K562 (cell line): Measurements from ENCODE around the gene GOLT1A. TPM values are rescaled to one million over a fixed set of nuclear protein-coding genes. Genes with fewer than 3 reads are reported as not detected.

ENCODE experiments used
- ATAC-seq: fragments of 200-7000 bp; cut with Tn5 transposase; 3 replicates; pipeline ENCODE4 v1.9.1; 2020; ENCODE audit warnings: moderate library complexity
- BruUV-seq: library from RNA; stranded (reverse); fragments of 400-500 nt; replicated peaks from 2 replicates; lab custom pipeline; 2021; lab: Mats Ljungman, UMichigan
- CTCF ChIA-PET: fragments of 300-600 bp; formaldehyde crosslinking; extraction: SDS; loops from one replicate; lab custom pipeline; 2021; ENCODE audit warnings: low intra/inter-chr PET ratio; lab: Yijun Ruan, JAX
- POLR2A ChIA-PET: fragments of 300-600, 350-650 bp; sonication (Branson Sonifier 250); formaldehyde crosslinking; extraction: SDS; loops from one replicate; lab custom pipeline; 2021; ENCODE audit warnings: antibody characterized with exemption, inconsistent platforms; lab: Yijun Ruan, JAX
- DNase-seq, 4 experiments: peaks; one replicate each; pipeline versions ENCODE4 v3.0.0 to v3.0.0-alpha.2; 2011 to 2018; ENCODE audit warnings: low spot score in 3 of 4, mixed read lengths in 3 of 4; ENCODE audit errors: extremely low read depth in 1 of 4
- FAIRE-seq: peaks from 2 replicates; lab custom pipeline; 2011; peaks lifted over from hg19 to GRCh38; lab: Jason Lieb, UNC
- H2AFZ ChIP-seq: 2 replicates; pipeline ENCODE4 v1.6.0; 2011; ENCODE audit warnings: low read depth, low read length, control low read depth, inconsistent platforms
- H3K27ac ChIP-seq: fragments of 200-600 bp; 3 replicates; pipeline ENCODE4 v1.8.0; 2011; ENCODE audit warnings: low read depth, mild to moderate bottlenecking, control low read depth, inconsistent platforms, low read length, moderate library complexity, mixed read lengths; ENCODE audit errors: extremely low read depth
- H3K27me3 ChIP-seq, 2 experiments: fragments of 300-600 bp in 1 of 2; 2 replicates in 1 of 2; 3 replicates in 1 of 2; pipeline versions ENCODE4 v1.6.0 to v1.8.0; 2011; ENCODE audit warnings: inconsistent platforms in 2 of 2, low read length in 2 of 2, mild to moderate bottlenecking in 1 of 2, mixed read lengths in 1 of 2, moderate library complexity in 1 of 2; ENCODE audit not compliant: control insufficient read depth in 2 of 2, insufficient read depth in 2 of 2
- H3K36me3 ChIP-seq: fragments of 300-600 bp; 3 replicates; pipeline ENCODE4 v1.8.0; 2011; ENCODE audit warnings: mild to moderate bottlenecking, low read length, inconsistent platforms; ENCODE audit not compliant: control insufficient read depth, insufficient read depth
- H3K4me1 ChIP-seq, 2 experiments: fragments of 200-600 bp in 1 of 2; replicated peaks in 1 of 2; 2 replicates in 1 of 2; 3 replicates in 1 of 2; pipeline versions ENCODE4 v1.5.1 to v1.8.0; 2011; ENCODE audit warnings: inconsistent platforms in 2 of 2, low read length in 2 of 2, mild to moderate bottlenecking in 1 of 2, mixed read lengths in 1 of 2, moderate library complexity in 1 of 2; ENCODE audit not compliant: control insufficient read depth in 2 of 2, insufficient read depth in 2 of 2
- H3K4me2 ChIP-seq: 2 replicates; pipeline ENCODE4 v1.6.1; 2011; ENCODE audit warnings: low read length, control low read depth, inconsistent platforms, mixed read lengths; ENCODE audit not compliant: insufficient read depth
- H3K4me3 ChIP-seq: fragments of 200-600 bp; sonication (generic), shearing (Covaris generic); 2 replicates; pipeline ENCODE4 v1.5.1; 2016; ENCODE audit warnings: control low read depth, inconsistent platforms
- H3K79me2 ChIP-seq: fragments of 200-600 bp; 3 replicates; pipeline ENCODE4 v1.8.0; 2011; ENCODE audit warnings: low read length, inconsistent platforms; ENCODE audit not compliant: control insufficient read depth, insufficient read depth
- H3K9ac ChIP-seq, 2 experiments: 2 replicates each; pipeline versions ENCODE4 v1.6.0 to v1.6.1; 2011; ENCODE audit warnings: low read depth in 2 of 2, low read length in 2 of 2, control low read depth in 1 of 2, inconsistent platforms in 1 of 2, mild to moderate bottlenecking in 1 of 2, mixed read lengths in 1 of 2; ENCODE audit not compliant: insufficient read depth in 1 of 2
- H3K9me1 ChIP-seq: one replicate; pipeline ENCODE4 v1.6.0; 2011; ENCODE audit warnings: inconsistent platforms, mild to moderate bottlenecking, low read length, moderate library complexity; ENCODE audit not compliant: control insufficient read depth, insufficient read depth
- H3K9me3 ChIP-seq: replicated peaks from 2 replicates; pipeline ENCODE4 v1.5.1; 2011; ENCODE audit warnings: low read depth, low read length, inconsistent platforms; ENCODE audit not compliant: control insufficient read depth, insufficient read depth
- H4K20me1 ChIP-seq: replicated peaks from 2 replicates; pipeline ENCODE4 v1.6.1; 2011; ENCODE audit warnings: low read length, inconsistent platforms, mixed read lengths; ENCODE audit not compliant: control insufficient read depth, insufficient read depth
- ADNP ChIP-seq: fragments of 200-800 bp; sonication (Bioruptor generic); IDR thresholded peaks from 2 replicates; pipeline ENCODE4 v1.6.1; 2016; ENCODE audit warnings: missing genetic modification characterization, missing compliant biosample characterization
- BHLHE40 ChIP-seq: IDR thresholded peaks from 2 replicates; pipeline ENCODE4 v1.6.1; 2011; ENCODE audit warnings: low read length, improper control_type of control experiment
- ETV6 ChIP-seq, 3 experiments: fragments of 150-350 bp in 1 of 3; sonication (generic) in 1 of 3; formaldehyde crosslinking in 1 of 3; IDR thresholded peaks; 2 replicates each; pipeline versions ENCODE4 v1.6.1 to v1.8.0; 2014 to 2022; ENCODE audit warnings: borderline replicate concordance in 2 of 3, low read depth in 2 of 3, antibody characterized with exemption in 1 of 3, low read length in 1 of 3, mild to moderate bottlenecking in 1 of 3, missing genetic modification reagents in 1 of 3
- NCOA6 ChIP-seq: fragments of 450-650 bp; IDR thresholded peaks from 2 replicates; pipeline ENCODE4 v1.6.1; 2017; ENCODE audit warnings: mild to moderate bottlenecking
- OTX1 ChIP-seq: fragments of 450-650 bp; formaldehyde crosslinking; IDR thresholded peaks from 2 replicates; pipeline ENCODE4 v1.4.0; 2022; ENCODE audit warnings: mild to moderate bottlenecking
- PRMT5 ChIP-seq: sonication (generic); formaldehyde crosslinking; IDR thresholded peaks from 2 replicates; pipeline ENCODE4 v1.5.0; 2020; ENCODE audit warnings: missing genetic modification reagents
- TAF1 ChIP-seq: IDR thresholded peaks from 2 replicates; pipeline ENCODE4 v1.6.1; 2011; ENCODE audit warnings: mild to moderate bottlenecking, low read length, moderate library complexity; ENCODE audit not compliant: insufficient read depth, control insufficient read depth, severe bottlenecking; ENCODE audit errors: extremely low read depth
- ZFPM2 ChIP-seq: fragments of 250-450 bp; sonication (Bioruptor Pico); IDR thresholded peaks from 2 replicates; pipeline ENCODE4 v1.5.1; 2022; ENCODE audit warnings: mild to moderate bottlenecking
- ZNF212 ChIP-seq: fragments of 450-650 bp; formaldehyde crosslinking; IDR thresholded peaks from 2 replicates; pipeline ENCODE4 v1.4.0; 2020; ENCODE audit warnings: mild to moderate bottlenecking
- ZNF277 ChIP-seq: fragments of 250-450 bp; sonication (Bioruptor Pico); IDR thresholded peaks from 2 replicates; pipeline ENCODE4 v1.8.0; 2022; ENCODE audit warnings: inconsistent platforms, mild to moderate bottlenecking, moderate library complexity, borderline replicate concordance
- ZNF282 ChIP-seq: sonication (generic); formaldehyde crosslinking; IDR thresholded peaks from 2 replicates; pipeline ENCODE4 v1.8.1; 2023; ENCODE audit warnings: missing genetic modification reagents
- ZNF589 ChIP-seq: fragments of 200-800 bp; sonication (Bioruptor generic); IDR thresholded peaks from 2 replicates; pipeline ENCODE4 v1.6.1; 2016; ENCODE audit warnings: low read depth, missing genetic modification characterization, missing compliant biosample characterization
- WGBS: fragments of 100-300 bp; shearing (Covaris generic); methylation state at CpG from one replicate; pipeline ENCODE4 v1.1.6; 2016; ENCODE audit warnings: low coverage, mixed read lengths; ENCODE audit not compliant: insufficient coverage; ENCODE audit errors: missing lambda C conversion rate; 5-methylcytosine and 5-hydroxymethylcytosine counted together
- in situ Hi-C: fragments of 300-500 bp; cut with MboI; formaldehyde crosslinking; loops from 4 replicates; pipeline ENCODE4 v1.15.0; 2018; ENCODE audit warnings: inconsistent platforms, mixed read lengths
- intact Hi-C: fragments of 100-400 bp; cut with micrococcal nuclease; formaldehyde crosslinking; loops from 2 replicates; pipeline ENCODE4 v1.14.2; 2022
- polyA plus RNA-seq, 8 experiments: library from polyadenylated mRNA; depleted of rRNA in 4 of 8; stranded (reverse) in 5 of 8; unstranded in 3 of 8; fragments of >200 nt; fragmentation: Nextera tagmentation in 2 of 8; fragmentation: Illumina TruSeq in 1 of 8; extraction: Ambion mirVana in 2 of 8; extraction: Trizol in 1 of 8; gene quantifications; 2 replicates each; pipeline versions ENCODE4 v1.2.1 to v1.2.3, GENCODE V29; 2011 to 2014; ENCODE audit warnings: inconsistent platforms in 1 of 8, missing spikeins in 1 of 8
- total RNA-seq, 7 experiments: library from RNA; depleted of rRNA in 6 of 7; stranded (reverse); fragments of >200 nt in 6 of 7; fragmentation: Illumina TruSeq in 2 of 7; extraction: Trizol in 2 of 7; gene quantifications; 2 replicates each; pipeline versions ENCODE4 v1.2.1 to v1.2.3, GENCODE V29; 2011 to 2021; ENCODE audit warnings: low replicate concordance in 1 of 7
- TF ChIP-seq, protein P1 (sequence below): fragments of 450-650 bp; IDR thresholded peaks from 2 replicates; pipeline ENCODE4 v1.7.0; 2016; ENCODE audit warnings: borderline replicate concordance

GOLT1A gene
- total and polyA plus RNA-seq, 9 of the 15 experiments (the other 6 are each of a cell fraction or from before 2014, with no cell fraction given): not detected

DNA sequence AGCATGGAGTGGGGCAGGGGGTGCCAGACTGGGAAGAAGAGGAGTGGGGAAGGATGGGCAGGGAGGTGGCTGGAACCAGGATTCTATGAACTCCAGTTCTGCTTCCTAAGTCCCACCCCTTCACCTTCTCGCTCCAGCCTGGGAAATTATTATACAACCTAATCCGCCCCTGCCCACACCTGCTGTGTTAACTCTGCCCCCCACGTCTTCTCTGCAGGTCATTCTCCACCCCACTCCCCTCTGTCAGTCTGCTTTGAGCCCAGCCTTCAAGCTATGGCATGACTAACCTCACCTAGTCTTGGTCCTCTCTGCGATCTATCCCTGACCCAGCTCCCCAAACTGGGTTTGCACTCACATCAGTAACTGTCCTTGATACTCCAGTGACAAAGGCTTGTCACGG, 46.0 kb upstream of the GOLT1A start:
- ATAC-seq (no peak), FAIRE-seq (no peak), DNase-seq (no peak)
- 6% methylated on average over 5 of the region's 5 CpGs for WGBS
- in situ Hi-C loops: no loop called here
- TF ChIP-seq ZNF277 (CRISPR knock-in tag) (no peak), ZNF589 (no peak)
- peaks cover 11% of the 10 kb centered on the region; the same call in 1 of the 2 replicates for H4K20me1 ChIP-seq
- H3K4me2 ChIP-seq: no peak overlapping the region
- CTCF ChIA-PET: no interaction called here
- peaks cover 42 to 95% of the 10 kb centered on the region in 2 experiments; a peak in 4 of 5 replicates for H3K27me3 ChIP-seq
- no peak overlapping the region for H3K4me3 ChIP-seq
- H3K79me2 ChIP-seq: no peaks in the 10 kb centered on the region
- no peaks in the 10 kb centered on the region for H3K9me3 ChIP-seq
- no TSS peak for BruUV-seq
- no peak overlapping the region for H3K9ac ChIP-seq
- H3K4me1 ChIP-seq: peaks cover 0 to 7% of the 10 kb centered on the region in 2 experiments; a peak in 2 of 5 replicates
- H3K36me3 ChIP-seq: no peaks in the 10 kb centered on the region
- H3K9me1 ChIP-seq: no peaks in the 10 kb centered on the region
- POLR2A ChIA-PET: interaction anchor here (1.0 kb wide), 1 partner anchor 19 kb away, joined by 3 read pairs; no protein-coding TSS in a partner anchor
- H2AFZ ChIP-seq: no peak overlapping the region
- intact Hi-C loops: no loop called here
- no peak overlapping the region for H3K27ac ChIP-seq

DNA sequence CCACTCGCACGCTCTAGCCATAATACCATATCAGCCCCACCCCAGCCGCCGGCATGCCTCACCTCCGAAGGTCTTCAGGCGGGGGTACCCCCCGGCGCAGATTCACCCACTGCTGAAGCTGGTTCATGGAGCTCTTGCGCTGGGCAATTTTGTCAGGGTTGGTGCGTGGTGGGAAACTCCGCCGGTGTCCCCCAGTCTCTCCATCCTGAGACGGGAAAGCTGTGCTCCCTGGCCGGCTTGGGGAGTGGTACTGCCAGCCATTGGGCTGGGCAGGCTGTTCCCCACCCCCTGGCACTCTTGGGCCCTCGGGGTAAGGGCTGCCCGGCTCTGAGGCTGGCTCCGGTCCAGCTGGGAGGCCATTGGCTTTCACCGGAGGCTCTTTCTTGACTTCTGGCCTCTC, 45.4 kb upstream of the GOLT1A start:
- Histone ChIP-seq H3K79me2 (no peaks in the 10 kb centered on the region), H3K36me3 (no peaks in the 10 kb centered on the region), H3K9ac (no peak overlapping the region), H4K20me1 (peaks cover 13% of the 10 kb centered on the region; the same call in 1 of the 2 replicates), H3K4me1 (peaks cover 0 to 7% of the 10 kb centered on the region in 2 experiments; a peak in 2 of 5 replicates), H3K27ac (no peak overlapping the region), H2AFZ (no peak overlapping the region), H3K4me3 (no peak overlapping the region), H3K27me3 (peaks cover 40 to 91% of the 10 kb centered on the region in 2 experiments; a peak in 4 of 5 replicates), H3K4me2 (no peak overlapping the region), H3K9me3 (no peaks in the 10 kb centered on the region), H3K9me1 (no peaks in the 10 kb centered on the region)
- ChIA-PET CTCF (interaction anchor here (1.8 kb wide), 1 partner anchor 104 kb away, joined by 22 read pairs; no protein-coding TSS in a partner anchor), POLR2A (interaction anchor here (1.0 kb wide), 1 partner anchor 18 kb away, joined by 3 read pairs; no protein-coding TSS in a partner anchor)
- ATAC-seq (no peak), FAIRE-seq (no peak), DNase-seq (no peak)
- no TSS peak for BruUV-seq
- intact Hi-C loops: no loop called here
- in situ Hi-C loops: no loop called here
- WGBS: 3% methylated on average over 18 of the region's 18 CpGs
- TF ChIP-seq BHLHE40: no peak
- TF ChIP-seq TAF1: no peak
- no peak for TF ChIP-seq PRMT5 (CRISPR knock-in tag)
- no peak for TF ChIP-seq OTX1 (CRISPR knock-in tag)
- no peak for TF ChIP-seq ETV6 (IDR thresholded peaks at IDR 0.05; ENCODE audit: borderline replicate concordance in 1 of 2, low read depth in 2 of 2, low read length in 1 of 2)
- no peak for TF ChIP-seq ETV6 (CRISPR knock-in tag; IDR thresholded peaks at IDR 0.05; ENCODE audit: borderline replicate concordance)
- TF ChIP-seq, protein P1, sequence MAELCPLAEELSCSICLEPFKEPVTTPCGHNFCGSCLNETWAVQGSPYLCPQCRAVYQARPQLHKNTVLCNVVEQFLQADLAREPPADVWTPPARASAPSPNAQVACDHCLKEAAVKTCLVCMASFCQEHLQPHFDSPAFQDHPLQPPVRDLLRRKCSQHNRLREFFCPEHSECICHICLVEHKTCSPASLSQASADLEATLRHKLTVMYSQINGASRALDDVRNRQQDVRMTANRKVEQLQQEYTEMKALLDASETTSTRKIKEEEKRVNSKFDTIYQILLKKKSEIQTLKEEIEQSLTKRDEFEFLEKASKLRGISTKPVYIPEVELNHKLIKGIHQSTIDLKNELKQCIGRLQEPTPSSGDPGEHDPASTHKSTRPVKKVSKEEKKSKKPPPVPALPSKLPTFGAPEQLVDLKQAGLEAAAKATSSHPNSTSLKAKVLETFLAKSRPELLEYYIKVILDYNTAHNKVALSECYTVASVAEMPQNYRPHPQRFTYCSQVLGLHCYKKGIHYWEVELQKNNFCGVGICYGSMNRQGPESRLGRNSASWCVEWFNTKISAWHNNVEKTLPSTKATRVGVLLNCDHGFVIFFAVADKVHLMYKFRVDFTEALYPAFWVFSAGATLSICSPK: no peak
- TF ChIP-seq ADNP: no peak
- TF ChIP-seq ZFPM2 (CRISPR knock-in tag): no peak
- no peak for TF ChIP-seq NCOA6
- no peak for TF ChIP-seq ZNF212 (CRISPR knock-in tag)
- TF ChIP-seq ZNF282: no peak
